Activated B cell treated with CpG ODN at 0.5 μM for 24 hours (primary cell): Measurements from ENCODE around the gene NCKAP1. TPM values are rescaled to one million over a fixed set of nuclear protein-coding genes. Genes with fewer than 3 reads are reported as not detected.
A peak's percentile ranks its signal among the peaks of the same experiment; 100 is the strongest.

Experiments used
- ATAC-seq: fragments of 200-7000 bp; cut with Tn5 transposase; one replicate; pipeline ENCODE4 v1.10.0; 2021; ENCODE audit warnings: low read depth, mild to moderate bottlenecking, moderate library complexity
- CTCF ChIA-PET: fragments of 350-600 bp; sonication (Branson Sonifier 250); formaldehyde crosslinking; loops from one replicate; lab custom pipeline; 2021; ENCODE audit warnings: antibody characterized with exemption; lab: Charles Lee
- POLR2A ChIA-PET: fragments of 350-600 bp; sonication (Branson Sonifier 250); formaldehyde crosslinking; loops from one replicate; lab custom pipeline; 2021; ENCODE audit warnings: antibody characterized with exemption; lab: Charles Lee
- DNase-seq: peaks from one replicate; pipeline ENCODE4 v3.0.0; 2022
- H3K27ac Mint-ChIP-seq: one replicate; pipeline ENCODE4 v1.8.0; 2020; ENCODE audit warnings: mixed read lengths
- H3K27me3 Mint-ChIP-seq: one replicate; pipeline ENCODE4 v1.8.0; 2021; ENCODE audit warnings: mixed read lengths
- H3K36me3 Mint-ChIP-seq: one replicate; pipeline ENCODE4 v1.8.0; 2021; ENCODE audit warnings: low read depth, mixed read lengths
- H3K4me1 Mint-ChIP-seq: one replicate; pipeline ENCODE4 v1.8.0; 2021; ENCODE audit warnings: mixed read lengths
- H3K4me3 Mint-ChIP-seq: one replicate; pipeline ENCODE4 v1.8.0; 2020; ENCODE audit warnings: mild to moderate bottlenecking, mixed read lengths
- H3K9me3 Mint-ChIP-seq: one replicate; pipeline ENCODE4 v1.8.0; 2020; ENCODE audit warnings: mixed read lengths
- CTCF ChIP-seq: fragments of 200-600 bp; IDR thresholded peaks from one replicate; pipeline ENCODE4 v1.8.0; 2022; ENCODE audit warnings: antibody characterized with exemption, mild to moderate bottlenecking
- intact Hi-C: fragments of 100-400 bp; cut with micrococcal nuclease; formaldehyde crosslinking; loops from one replicate; pipeline ENCODE4 v1.15.1; 2024
- total RNA-seq: library from RNA; stranded (reverse); gene quantifications from 2 replicates; pipeline ENCODE4 v1.2.3, GENCODE V29; 2022

NCKAP1 gene
- total RNA-seq, 1 donor from 2014 or later: not detected

- peaks cover 4% of the 10 kb centered on the region for H3K36me3 Mint-ChIP-seq
- no peaks in the 10 kb centered on the region for H3K9me3 Mint-ChIP-seq
- H3K4me3 Mint-ChIP-seq: peak overlapping the region; percentile 93
- POLR2A ChIA-PET: interaction anchor here (1.3 kb wide), 2 partner anchors 9 to 11 kb away, joined by 3 read pairs; no protein-coding TSS in a partner anchor
- no peak for TF ChIP-seq CTCF
- peaks cover 9% of the 10 kb centered on the region for H3K4me1 Mint-ChIP-seq
- CTCF ChIA-PET: no interaction called here
- H3K27me3 Mint-ChIP-seq: peaks cover 6% of the 10 kb centered on the region
- peak overlapping the region; percentile 76 for H3K27ac Mint-ChIP-seq
- intact Hi-C loops: loop anchor here (1.0 to 5.0 kb wide), 3 partner anchors 42 to 361 kb away; partner anchors contain the start of genes DNAJC10 and NUP35
- ATAC-seq: peak; percentile 48
- DNase-seq: no peak
Observed at GRCh38 chr2:183078163-183078463, 39.9 kb upstream of the NCKAP1 start.

- TF ChIP-seq CTCF: no peak
Observed at GRCh38 chr2:183072177-183072576, 33.9 kb upstream of the NCKAP1 start.

GRCh38 chr2:183070942-183071844 lies 32.9 kb upstream of the NCKAP1 start:
- peaks cover 3% of the 10 kb centered on the region for H3K9me3 Mint-ChIP-seq
- DNase-seq (no peak), ATAC-seq (no peak)
- no peak for TF ChIP-seq CTCF
- H3K36me3 Mint-ChIP-seq: no peaks in the 10 kb centered on the region
- no peak overlapping the region for H3K27ac Mint-ChIP-seq
- POLR2A ChIA-PET: no interaction called here
- H3K4me3 Mint-ChIP-seq: no peak overlapping the region
- CTCF ChIA-PET: no interaction called here
- intact Hi-C loops: no loop called here
- peaks cover 26% of the 10 kb centered on the region for H3K27me3 Mint-ChIP-seq
- H3K4me1 Mint-ChIP-seq: no peaks in the 10 kb centered on the region

More at GRCh38 chr2:183072177-183072576, 33.9 kb upstream of the NCKAP1 start:
- no peaks in the 10 kb centered on the region for H3K36me3 Mint-ChIP-seq
- DNase-seq: no peak
- H3K4me1 Mint-ChIP-seq: no peaks in the 10 kb centered on the region
- H3K9me3 Mint-ChIP-seq: peaks cover 3% of the 10 kb centered on the region
- intact Hi-C loops: no loop called here
- ChIA-PET POLR2A (no interaction called here), CTCF (no interaction called here)
- no peak overlapping the region for H3K27ac Mint-ChIP-seq
- H3K27me3 Mint-ChIP-seq: peaks cover 22% of the 10 kb centered on the region
- no peak overlapping the region for H3K4me3 Mint-ChIP-seq
- ATAC-seq: no peak

- peaks cover 3% of the 10 kb centered on the region for H3K9me3 Mint-ChIP-seq
- H3K4me1 Mint-ChIP-seq: no peaks in the 10 kb centered on the region
- intact Hi-C loops: no loop called here
- POLR2A ChIA-PET: interaction anchor here (1.1 kb wide), 1 partner anchor 9 kb away, joined by 3 read pairs; the partner anchor contains the start of gene DUSP19
- DNase-seq (no peak), ATAC-seq (no peak)
- CTCF ChIA-PET: no interaction called here
- no peak overlapping the region for H3K27ac Mint-ChIP-seq
- no peaks in the 10 kb centered on the region for H3K36me3 Mint-ChIP-seq
- no peak overlapping the region for H3K4me3 Mint-ChIP-seq
- no peak for TF ChIP-seq CTCF
- peaks cover 26% of the 10 kb centered on the region for H3K27me3 Mint-ChIP-seq
Observed at GRCh38 chr2:183069174-183069573, 30.9 kb upstream of the NCKAP1 start.

GRCh38 chr2:183068561-183068960 lies 30.3 kb upstream of the NCKAP1 start:
- peaks cover 3% of the 10 kb centered on the region for H3K9me3 Mint-ChIP-seq
- no peaks in the 10 kb centered on the region for H3K4me1 Mint-ChIP-seq
- CTCF ChIA-PET: no interaction called here
- ATAC-seq (no peak), DNase-seq (no peak)
- intact Hi-C loops: no loop called here
- peaks cover 24% of the 10 kb centered on the region for H3K27me3 Mint-ChIP-seq
- no peak overlapping the region for H3K4me3 Mint-ChIP-seq
- POLR2A ChIA-PET: interaction anchor here (1.1 kb wide), 1 partner anchor 10 kb away, joined by 3 read pairs; the partner anchor contains the start of gene DUSP19
- H3K36me3 Mint-ChIP-seq: no peaks in the 10 kb centered on the region
- no peak overlapping the region for H3K27ac Mint-ChIP-seq
- no peak for TF ChIP-seq CTCF
